ENCODE data around the gene MACROD1. TPM values are rescaled to one million over a fixed set of nuclear protein-coding genes. Genes with fewer than 3 reads are reported as not detected.

The MACROD1 gene
- total and polyA plus RNA-seq, 12 donors, result 77.6 to 497 (median 115) TPM

DNA sequence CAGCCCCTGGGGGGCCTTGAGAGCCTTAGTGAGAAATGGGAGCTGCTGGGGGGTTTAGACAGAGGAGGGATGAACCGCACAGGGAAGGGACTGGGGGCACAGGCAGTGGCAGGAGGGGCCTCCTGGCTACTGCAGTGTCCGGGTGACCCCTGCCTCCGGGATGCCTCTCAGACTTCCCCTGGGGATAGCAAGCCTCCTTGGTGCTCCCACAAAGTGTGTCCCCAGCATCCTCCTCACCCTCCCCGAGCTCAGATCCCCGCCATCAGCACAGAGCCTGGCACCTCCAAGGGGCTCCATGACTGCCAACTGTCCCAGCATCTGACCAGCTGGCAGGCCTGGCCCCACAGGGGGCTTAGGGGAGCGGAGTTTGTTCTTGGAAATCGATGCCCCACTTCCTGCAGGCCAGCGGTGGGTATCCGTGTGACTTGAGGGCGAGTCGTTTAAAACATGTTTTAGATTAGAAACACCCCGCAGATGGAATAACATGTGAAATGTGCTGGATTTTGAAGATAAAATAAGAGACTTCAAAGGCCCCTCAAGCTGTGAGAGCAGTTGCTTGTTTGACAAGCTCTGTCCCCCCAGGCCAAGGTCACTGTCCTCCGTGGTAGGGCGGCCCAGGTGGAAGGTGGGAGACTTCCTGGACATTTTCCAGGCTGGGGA lies 143.7 kb downstream of the MACROD1 start:
- intact Hi-C loops (cut with DNase I), result no loop called here
- DNase-seq, result no peak
- Histone ChIP-seq H3K27me3 (no peaks in the 10 kb centered on the region), H3K4me1 (peaks cover 0 to 49% (median 26%) of the 10 kb centered on the region in 9 donors), H3K36me3 (no peaks in the 10 kb centered on the region), H3K27ac (no peak overlapping the region), H3K9me3 (no peaks in the 10 kb centered on the region), H3K4me3 (no peak overlapping the region)
- ATAC-seq, result no peak
- WGBS, 2 donors, result 82 to 83% methylated on average over 14 of the region's 14 CpGs
- TF ChIP-seq, protein P1, sequence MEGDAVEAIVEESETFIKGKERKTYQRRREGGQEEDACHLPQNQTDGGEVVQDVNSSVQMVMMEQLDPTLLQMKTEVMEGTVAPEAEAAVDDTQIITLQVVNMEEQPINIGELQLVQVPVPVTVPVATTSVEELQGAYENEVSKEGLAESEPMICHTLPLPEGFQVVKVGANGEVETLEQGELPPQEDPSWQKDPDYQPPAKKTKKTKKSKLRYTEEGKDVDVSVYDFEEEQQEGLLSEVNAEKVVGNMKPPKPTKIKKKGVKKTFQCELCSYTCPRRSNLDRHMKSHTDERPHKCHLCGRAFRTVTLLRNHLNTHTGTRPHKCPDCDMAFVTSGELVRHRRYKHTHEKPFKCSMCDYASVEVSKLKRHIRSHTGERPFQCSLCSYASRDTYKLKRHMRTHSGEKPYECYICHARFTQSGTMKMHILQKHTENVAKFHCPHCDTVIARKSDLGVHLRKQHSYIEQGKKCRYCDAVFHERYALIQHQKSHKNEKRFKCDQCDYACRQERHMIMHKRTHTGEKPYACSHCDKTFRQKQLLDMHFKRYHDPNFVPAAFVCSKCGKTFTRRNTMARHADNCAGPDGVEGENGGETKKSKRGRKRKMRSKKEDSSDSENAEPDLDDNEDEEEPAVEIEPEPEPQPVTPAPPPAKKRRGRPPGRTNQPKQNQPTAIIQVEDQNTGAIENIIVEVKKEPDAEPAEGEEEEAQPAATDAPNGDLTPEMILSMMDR (IDR thresholded peaks at IDR 0.05), result no peak

DNA sequence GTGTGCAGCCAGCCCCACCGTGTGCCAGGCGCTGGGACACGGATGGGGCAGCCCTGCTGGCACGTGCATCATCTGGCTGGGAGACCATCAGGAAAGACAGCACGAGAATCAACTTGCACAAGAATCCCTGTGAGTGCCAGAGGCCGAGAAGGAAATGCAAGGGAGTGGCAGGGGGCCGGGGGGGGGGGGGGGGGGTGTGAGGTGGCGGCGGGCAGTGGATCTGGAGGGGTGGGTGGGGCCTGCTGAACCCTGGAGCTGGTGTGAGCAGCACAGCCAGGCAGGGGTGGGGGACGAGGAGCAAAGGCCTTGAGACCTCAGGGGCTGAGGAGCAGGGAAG lies 144.2 kb downstream of the MACROD1 start:
- no peak for DNase-seq

DNA sequence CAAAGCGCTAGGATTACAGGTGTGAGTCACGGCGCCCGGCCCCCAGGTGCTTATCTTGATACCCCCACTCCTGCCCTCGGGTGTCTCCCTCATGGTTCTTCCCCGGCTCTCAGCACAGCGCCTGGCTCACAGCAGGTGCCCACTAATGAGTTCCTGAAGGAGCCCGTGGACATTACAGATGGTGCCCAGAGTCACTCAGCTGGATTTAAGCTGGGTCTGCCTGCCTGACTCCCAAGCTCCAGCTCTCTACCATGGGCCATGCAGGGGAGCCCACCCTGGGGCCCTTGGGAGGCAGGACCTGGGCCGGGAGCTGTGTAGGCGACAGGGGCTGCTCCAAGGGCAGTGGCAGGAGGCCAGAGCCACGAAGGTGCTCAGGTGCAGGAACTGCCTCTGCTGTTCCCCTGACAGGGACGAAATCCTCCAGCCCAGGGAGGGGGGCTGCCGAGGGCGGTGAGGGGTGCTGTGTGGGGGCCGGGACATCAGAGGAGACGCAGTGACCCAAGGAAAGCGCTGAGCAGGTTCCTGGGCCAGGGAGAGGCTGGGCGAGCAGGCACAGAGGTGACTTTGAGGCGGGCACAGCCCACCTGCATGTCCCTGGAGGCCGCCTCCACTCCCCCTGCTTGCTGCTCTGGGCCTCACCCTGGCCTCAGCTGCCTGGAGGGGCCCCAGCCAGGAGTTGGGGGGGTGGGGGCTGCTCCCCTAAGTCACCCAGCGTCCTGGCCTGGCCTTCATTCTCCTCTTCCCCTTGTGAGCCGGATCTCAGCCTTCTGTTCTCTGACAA lies 144.7 kb downstream of the MACROD1 start:
- no peaks in the 10 kb centered on the region for H3K9me3 ChIP-seq
- DNase-seq (no peak), ATAC-seq (peak in 2 of 8 donors; percentile 2 to 36)
- TF ChIP-seq, protein P1 (IDR thresholded peaks at IDR 0.05), result no peak
- no peak overlapping the region for H3K4me3 ChIP-seq
- peaks cover 0 to 49% (median 26%) of the 10 kb centered on the region in 9 donors for H3K4me1 ChIP-seq
- H3K36me3 ChIP-seq, result no peaks in the 10 kb centered on the region
- H3K27ac ChIP-seq, result peak overlapping the region in 5 of 10 donors; percentile 15 to 40 (median 22)
- H3K27me3 ChIP-seq, result no peaks in the 10 kb centered on the region
- intact Hi-C loops (cut with DNase I), result no loop called here
- 79% methylated on average over 21 to 22 of the region's 22 CpGs for WGBS, 2 donors

More for the DNA sequence above, 144.2 kb downstream of the MACROD1 start:
- H3K27ac ChIP-seq, result peak overlapping the region in 1 of 10 donors; percentile 39
- TF ChIP-seq, protein P1 (IDR thresholded peaks at IDR 0.05), result peak in 2 of 9 donors; percentile 15 to 23
- intact Hi-C loops (cut with DNase I), result no loop called here
- no peaks in the 10 kb centered on the region for H3K27me3 ChIP-seq
- H3K4me1 ChIP-seq, result peaks cover 0 to 49% (median 26%) of the 10 kb centered on the region in 9 donors
- no peak overlapping the region for H3K4me3 ChIP-seq
- 41 to 48% methylated on average over 8 to 10 of the region's 10 CpGs for WGBS, 2 donors
- H3K36me3 ChIP-seq, result no peaks in the 10 kb centered on the region
- peak in 4 of 8 donors; percentile 32 to 58 (median 46) for ATAC-seq
- no peaks in the 10 kb centered on the region for H3K9me3 ChIP-seq

DNA sequence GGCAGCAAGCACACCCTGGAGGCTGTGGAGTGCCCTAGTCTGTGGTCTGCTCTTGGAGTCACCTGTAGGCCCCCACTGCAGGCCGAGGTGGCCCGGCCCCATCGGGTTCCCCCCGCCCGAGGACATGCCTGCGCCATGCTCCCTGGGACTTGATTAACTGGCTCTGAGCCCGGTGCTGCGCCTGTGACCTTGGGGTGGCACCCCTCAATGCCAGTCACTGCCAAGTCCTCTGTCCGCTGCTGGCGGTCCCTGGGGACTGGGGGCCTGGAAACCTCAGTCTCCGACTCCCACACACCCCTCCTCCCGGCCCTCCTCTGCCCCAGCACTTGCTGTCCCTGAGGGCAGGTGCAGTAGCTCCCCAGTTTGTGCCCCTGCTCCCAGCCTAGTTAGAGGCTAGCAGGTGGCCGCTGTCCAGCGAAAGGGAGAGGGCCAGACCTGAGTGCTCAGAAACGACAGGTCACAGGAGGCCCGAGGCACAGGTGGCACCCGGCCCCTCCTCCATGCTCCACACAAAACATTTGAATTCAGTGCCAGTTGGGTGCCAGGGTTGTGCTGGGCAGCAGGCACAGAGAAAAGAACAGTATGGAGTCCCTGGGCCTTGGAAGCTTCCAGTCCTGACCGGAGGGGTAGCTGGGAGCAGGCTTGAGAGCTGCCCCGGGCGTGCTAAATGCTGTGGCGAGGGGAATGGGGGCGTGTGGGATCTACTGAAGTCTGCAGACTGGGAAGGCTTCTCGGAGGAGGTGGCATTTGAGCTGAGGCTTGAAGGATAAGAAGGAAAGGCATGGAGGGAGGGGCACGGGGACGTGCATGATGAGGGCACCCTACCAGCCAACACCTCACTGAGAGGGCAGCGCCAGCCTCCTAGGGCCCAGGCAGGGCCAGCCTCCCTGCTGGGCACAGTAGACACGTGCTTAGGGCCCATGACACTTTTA lies 146.5 kb downstream of the MACROD1 start:
- Histone ChIP-seq H3K27ac (peak overlapping the region in 6 of 10 donors; percentile 31 to 53 (median 37)), H3K4me3 (peak overlapping the region in 1 of 10 donors; percentile 11), H3K9me3 (no peaks in the 10 kb centered on the region), H3K4me1 (peaks cover 0 to 48% (median 26%) of the 10 kb centered on the region in 9 donors), H3K27me3 (no peaks in the 10 kb centered on the region), H3K36me3 (no peaks in the 10 kb centered on the region)
- TF ChIP-seq, protein P1 (IDR thresholded peaks at IDR 0.05), result no peak
- peak; percentile 52 to 63 for DNase-seq
- peak; percentile 9 to 77 (median 56) for ATAC-seq
- intact Hi-C loops (cut with DNase I), result no loop called here
- 59 to 70% methylated on average over 27 of the region's 27 CpGs for WGBS, 2 donors
